Panc1 (cell line): Measurements from ENCODE around the gene NEURL2. TPM values are rescaled to one million over a fixed set of nuclear protein-coding genes. Genes with fewer than 3 reads are reported as not detected.
"Not testable (repeated sequence)": the region's sequence is repeated elsewhere in the genome, so short reads cannot be mapped to it uniquely, and the experiment has no call there.

Experiments
- ATAC-seq: fragments of 200-7000 bp; cut with Tn5 transposase; 2 replicates; pipeline ENCODE4 v1.9.1; 2020; ENCODE audit warnings: mild to moderate bottlenecking, moderate library complexity
- BruUV-seq: library from RNA; stranded (reverse); fragments of 400-500 nt; replicated peaks from 2 replicates; lab custom pipeline; 2021; lab: Mats Ljungman, UMichigan
- CTCF ChIA-PET: fragments of 300-600 bp; sonication (Branson Sonifier 250); formaldehyde crosslinking; loops from one replicate; lab custom pipeline; 2022; ENCODE audit warnings: antibody characterized with exemption; lab: Charles Lee
- POLR2A ChIA-PET: fragments of 300-600 bp; sonication (Branson Sonifier 250); formaldehyde crosslinking; loops from one replicate; lab custom pipeline; 2022; ENCODE audit warnings: antibody characterized with exemption; lab: Charles Lee
- DNase-seq: peaks from one replicate; pipeline ENCODE4 v3.0.0-alpha.2; 2010; ENCODE audit warnings: low read depth, low spot score
- H3K27ac ChIP-seq: 2 replicates; pipeline ENCODE4 v1.5.1; 2011; ENCODE audit warnings: mild to moderate bottlenecking, low read length, inconsistent platforms
- H3K27me3 ChIP-seq: fragments of 200-500 bp; sonication (Bioruptor generic); 2 replicates; pipeline ENCODE4 v1.6.0; 2014; ENCODE audit warnings: low read length, inconsistent platforms; ENCODE audit not compliant: control insufficient read depth, insufficient read depth
- H3K36me3 ChIP-seq: fragments of 200-500 bp; sonication (Bioruptor generic); 2 replicates; pipeline ENCODE4 v1.5.1; 2014; ENCODE audit warnings: inconsistent platforms, mild to moderate bottlenecking, low read length, moderate library complexity; ENCODE audit not compliant: control insufficient read depth, insufficient read depth
- H3K4me1 ChIP-seq: 2 replicates; pipeline ENCODE4 v1.5.1; 2011; ENCODE audit warnings: inconsistent platforms, mild to moderate bottlenecking, low read length, moderate library complexity; ENCODE audit not compliant: control insufficient read depth, insufficient read depth
- H3K4me3 ChIP-seq, 2 experiments: 2 replicates each; pipeline ENCODE4 v1.5.1; 2011 to 2012; ENCODE audit warnings: low read depth in 2 of 2, low read length in 2 of 2, mild to moderate bottlenecking in 2 of 2, inconsistent platforms in 1 of 2, moderate library complexity in 1 of 2
- H3K9me3 ChIP-seq: fragments of 200-500 bp; sonication (Bioruptor generic); 2 replicates; pipeline ENCODE4 v1.5.1; 2014; ENCODE audit warnings: low read depth, mild to moderate bottlenecking, inconsistent platforms, low read length, moderate library complexity; ENCODE audit not compliant: control insufficient read depth, insufficient read depth
- CTCF ChIP-seq: fragments of 450-650 bp; IDR thresholded peaks from 2 replicates; pipeline ENCODE4 v1.5.1; 2017; ENCODE audit warnings: mild to moderate bottlenecking
- POLR2AphosphoS5 ChIP-seq: IDR thresholded peaks from 2 replicates; pipeline ENCODE4 v1.6.1; 2012; ENCODE audit warnings: mild to moderate bottlenecking, low read depth, low read length, moderate library complexity
- REST ChIP-seq, 2 experiments: IDR thresholded peaks; 2 replicates each; pipeline ENCODE4 v1.6.1; 2011 to 2012; ENCODE audit warnings: low read depth in 2 of 2, control low read depth in 1 of 2, low read length in 1 of 2, mild to moderate bottlenecking in 1 of 2, moderate library complexity in 1 of 2; ENCODE audit not compliant: insufficient read depth in 1 of 2
- SIN3A ChIP-seq: IDR thresholded peaks from 2 replicates; pipeline ENCODE4 v1.6.1; 2012; ENCODE audit warnings: low read depth, mild to moderate bottlenecking, low read length, moderate library complexity, borderline replicate concordance; ENCODE audit not compliant: insufficient read depth
- TCF7L2 ChIP-seq: IDR thresholded peaks from 2 replicates; pipeline ENCODE4 v1.6.1; 2011; ENCODE audit warnings: mild to moderate bottlenecking, low read depth, low read length, inconsistent platforms
- in situ Hi-C: cut with HindIII; loops from 2 replicates; pipeline ENCODE4 v1.10.0; 2016; ENCODE audit warnings: low sequenced_read_pairs, low pct_unique_long_range_greater_than_20kb
- intact Hi-C: fragments of 100-400 bp; cut with micrococcal nuclease; formaldehyde crosslinking; loops from one replicate; pipeline ENCODE4 v1.10.0; 2022; ENCODE audit not compliant: unreplicated experiment
- total RNA-seq: library from RNA; stranded (reverse); gene quantifications from one replicate; pipeline ENCODE4 v1.2.1, GENCODE V29; 2021; ENCODE audit not compliant: unreplicated experiment

NEURL2 gene
- total RNA-seq, 1 experiment from 2014 or later = 3.0 TPM

- Histone ChIP-seq H3K27ac (peak overlapping the region; percentile 95), H3K4me3 (peak overlapping the region; percentile 77 to 92), H3K36me3 (no peaks in the 10 kb centered on the region; the same call in 1 of the 2 replicates), H3K27me3 (no peaks in the 10 kb centered on the region), H3K9me3 (no peaks in the 10 kb centered on the region), H3K4me1 (peaks cover 12% of the 10 kb centered on the region)
- ChIA-PET POLR2A (interaction anchor here (0.6 kb wide), 2 partner anchors 18 to 544 kb away, joined by 3 to 13 read pairs; no protein-coding TSS in a partner anchor), CTCF (no interaction called here)
- ATAC-seq (peak; percentile 32), DNase-seq (no peak)
- in situ Hi-C loops = no loop called here
- BruUV-seq = no TSS peak
- intact Hi-C loops = no loop called here
- TF ChIP-seq POLR2AphosphoS5 (no peak), SIN3A (no peak), REST (IDR thresholded peaks at IDR 0.05; ENCODE audit: insufficient read depth in 1 of 2, low read depth in 2 of 2, low read length in 1 of 2) (no peak), TCF7L2 (no peak), CTCF (no peak)
Measured at GRCh38 chr20:45933266-45934045, 42.4 kb upstream of the NEURL2 start.

GRCh38 chr20:45931680-45932079, 40.7 kb upstream of the NEURL2 start:
- CTCF ChIA-PET, ATAC-seq, in situ Hi-C loops, DNase-seq, H3K27me3 ChIP-seq, H3K4me1 ChIP-seq, POLR2A ChIA-PET, intact Hi-C loops, H3K27ac ChIP-seq, BruUV-seq, H3K9me3 ChIP-seq, H3K4me3 ChIP-seq, H3K36me3 ChIP-seq: not testable (repeated sequence)
